GM12878 (cell line): ENCODE results near the gene PRKN. TPM values are rescaled to one million over a fixed set of nuclear protein-coding genes. Genes with fewer than 3 reads are reported as not detected.

Experiments
- ATAC-seq: fragments of 200-7000 bp; cut with Tn5 transposase; 3 replicates; pipeline ENCODE4 v1.9.1; 2020; ENCODE audit warnings: mild to moderate bottlenecking, moderate library complexity
- BruUV-seq: library from RNA; stranded (reverse); fragments of 400-500 nt; replicated peaks from 2 replicates; lab custom pipeline; 2021; lab: Mats Ljungman, UMichigan
- CTCF ChIA-PET: fragments of 300-600 bp; sonication (Branson Sonifier 250); formaldehyde crosslinking; extraction: SDS; loops from one replicate; lab custom pipeline; 2021; ENCODE audit warnings: inconsistent platforms; lab: Yijun Ruan, JAX
- POLR2A ChIA-PET: fragments of 350-600 bp; formaldehyde crosslinking; extraction: SDS; loops from one replicate; lab custom pipeline; 2021; ENCODE audit warnings: inconsistent platforms; lab: Charles Lee
- RAD21 ChIA-PET: fragments of 300-600 bp; sonication (Branson Sonifier 250); formaldehyde crosslinking; loops from one replicate; lab custom pipeline; 2023; ENCODE audit warnings: antibody characterized with exemption; ENCODE audit not compliant: unreplicated experiment; lab: Charles Lee
- SMC1A ChIA-PET: fragments of 300-600 bp; sonication (Branson Sonifier 250); formaldehyde crosslinking; loops from one replicate; lab custom pipeline; 2023; ENCODE audit not compliant: unreplicated experiment, uncharacterized antibody; lab: Charles Lee
- DNase-seq: peaks from one replicate; pipeline ENCODE4 v3.0.0-alpha.2; 2011; ENCODE audit warnings: low read depth, low spot score
- FAIRE-seq: peaks from 3 replicates; lab custom pipeline; 2011; peaks lifted over from hg19 to GRCh38; lab: Jason Lieb, UNC
- H2AFZ ChIP-seq: 2 replicates; pipeline ENCODE4 v1.6.0; 2011; ENCODE audit warnings: low read depth, low read length, control low read depth; ENCODE audit not compliant: control insufficient read depth
- H3K27ac ChIP-seq: 2 replicates; pipeline ENCODE4 v1.5.1; 2011; ENCODE audit warnings: control low read depth; ENCODE audit not compliant: control insufficient read depth, insufficient read depth
- H3K27me3 ChIP-seq, 2 experiments: replicated peaks in 1 of 2; 2 replicates each; pipeline versions ENCODE4 v1.6.0 to v1.6.1; 2011; ENCODE audit warnings: low read length in 1 of 2; ENCODE audit not compliant: control insufficient read depth in 2 of 2, insufficient read depth in 2 of 2
- H3K36me3 ChIP-seq, 2 experiments: 2 replicates each; pipeline ENCODE4 v1.5.1; 2011; ENCODE audit warnings: low read length in 1 of 2; ENCODE audit not compliant: control insufficient read depth in 2 of 2, insufficient read depth in 2 of 2
- H3K4me1 ChIP-seq: 2 replicates; pipeline ENCODE4 v1.6.1; 2011; ENCODE audit warnings: mild to moderate bottlenecking, low read length, moderate library complexity, mixed read lengths; ENCODE audit not compliant: control insufficient read depth, insufficient read depth
- H3K4me2 ChIP-seq: 2 replicates; pipeline ENCODE4 v1.6.0; 2011; ENCODE audit warnings: control low read depth; ENCODE audit not compliant: control insufficient read depth, insufficient read depth
- H3K4me3 ChIP-seq: fragments of 200-600 bp; sonication (generic); 2 replicates; pipeline ENCODE4 v1.5.1; 2016
- H3K79me2 ChIP-seq: 2 replicates; pipeline ENCODE4 v1.6.0; 2011; ENCODE audit warnings: low read length; ENCODE audit not compliant: control insufficient read depth, insufficient read depth
- H3K9ac ChIP-seq: 2 replicates; pipeline ENCODE4 v1.8.0; 2011; ENCODE audit warnings: low read length, control low read depth, mixed read lengths; ENCODE audit not compliant: control insufficient read depth, insufficient read depth
- H3K9me3 ChIP-seq: replicated peaks from 3 replicates; pipeline ENCODE4 v1.5.1; 2011; ENCODE audit warnings: mild to moderate bottlenecking, low read length; ENCODE audit not compliant: control insufficient read depth, insufficient read depth
- H4K20me1 ChIP-seq: 2 replicates; pipeline ENCODE4 v1.6.0; 2011; ENCODE audit not compliant: control insufficient read depth, insufficient read depth
- PAX5 ChIP-seq: IDR thresholded peaks from 2 replicates; pipeline ENCODE4 v1.6.1; 2011; ENCODE audit warnings: low read depth, low read length, borderline replicate concordance
- SMC3 ChIP-seq: IDR thresholded peaks from 2 replicates; pipeline ENCODE4 v1.6.1; 2011; ENCODE audit warnings: low read length, improper control_type of control experiment, borderline replicate concordance
- YBX1 ChIP-seq: fragments of 450-650 bp; IDR thresholded peaks from 2 replicates; pipeline ENCODE4 v1.6.1; 2016; ENCODE audit warnings: antibody characterized with exemption
- WGBS: methylation state at CpG from one replicate; pipeline ENCODE4 v1.1.6; 2016; ENCODE audit warnings: low lambda C conversion rate; ENCODE audit not compliant: insufficient replicate concordance, insufficient coverage; ENCODE audit errors: missing lambda C conversion rate; 5-methylcytosine and 5-hydroxymethylcytosine counted together
- in situ Hi-C: fragments of 300-500 bp; cut with MboI; formaldehyde crosslinking; loops from 9 replicates; pipeline ENCODE4 v1.14.3; 2018; ENCODE audit warnings: mixed read lengths
- intact Hi-C: fragments of 100-400 bp; cut with micrococcal nuclease; formaldehyde crosslinking; loops from one replicate; pipeline ENCODE4 v1.14.2; 2022; ENCODE audit not compliant: unreplicated experiment
- polyA plus RNA-seq, 11 experiments: library from polyadenylated mRNA; depleted of rRNA in 4 of 11; unstranded in 6 of 11; stranded (reverse) in 5 of 11; fragments of >200 nt; fragmentation: Nextera tagmentation in 4 of 11; fragmentation: Illumina TruSeq in 1 of 11; extraction: Ambion mirVana in 4 of 11; extraction: Trizol in 1 of 11; gene quantifications; 1 replicate in 1 of 11; 2 replicates in 10 of 11; pipeline versions ENCODE4 v1.2.1 to v1.2.3, GENCODE V29; 2011 to 2016; ENCODE audit warnings: inconsistent platforms in 2 of 11, missing spikeins in 2 of 11, low read depth in 1 of 11
- total RNA-seq, 4 experiments: library from RNA; depleted of rRNA in 3 of 4; stranded (reverse); fragments of >200 nt in 3 of 4; fragmentation: Illumina TruSeq in 1 of 4; extraction: Trizol in 1 of 4; gene quantifications; 2 replicates each; pipeline versions ENCODE4 v1.2.1 to v1.2.3, GENCODE V29; 2013 to 2021
- TF ChIP-seq, protein P1 (sequence below): IDR thresholded peaks from 2 replicates; pipeline ENCODE4 v1.6.1; 2011; ENCODE audit warnings: low read depth, low read length, improper control_type of control experiment, borderline replicate concordance
- TF ChIP-seq, protein P2 (sequence below): fragments of 450-650 bp; formaldehyde crosslinking; IDR thresholded peaks from 2 replicates; pipeline ENCODE4 v1.5.0; 2022; ENCODE audit warnings: mild to moderate bottlenecking, missing genetic modification characterization

Gene PRKN
- total and polyA plus RNA-seq, 10 of the 15 experiments (the other 5 are each of a cell fraction or from before 2014, with no cell fraction given): 0.06 to 0.09 TPM; not detected in 8

GRCh38 chr6:161636882-161637430 is 1090.6 kb downstream of the PRKN start:
- Histone ChIP-seq H3K9me3 (no peaks in the 10 kb centered on the region; the same call in 1 of the 3 replicates), H3K36me3 (no peaks in the 10 kb centered on the region), H3K4me2 (no peak overlapping the region), H3K27ac (no peak overlapping the region), H3K4me3 (no peak overlapping the region), H3K27me3 (no peaks in the 10 kb centered on the region), H2AFZ (no peak overlapping the region), H3K4me1 (no peaks in the 10 kb centered on the region), H4K20me1 (no peaks in the 10 kb centered on the region), H3K9ac (no peak overlapping the region), H3K79me2 (no peaks in the 10 kb centered on the region)
- POLR2A ChIA-PET: interaction anchor here (0.6 kb wide), 1 partner anchor 1793 kb away, joined by 3 read pairs; no protein-coding TSS in a partner anchor
- WGBS: 45% methylated on average over 6 of the region's 6 CpGs
- intact Hi-C loops: no loop called here
- ATAC-seq: no peak
- no peak for FAIRE-seq
- TF ChIP-seq YBX1 (no peak), PAX5 (no peak), SMC3 (no peak)
- TF ChIP-seq, protein P1, sequence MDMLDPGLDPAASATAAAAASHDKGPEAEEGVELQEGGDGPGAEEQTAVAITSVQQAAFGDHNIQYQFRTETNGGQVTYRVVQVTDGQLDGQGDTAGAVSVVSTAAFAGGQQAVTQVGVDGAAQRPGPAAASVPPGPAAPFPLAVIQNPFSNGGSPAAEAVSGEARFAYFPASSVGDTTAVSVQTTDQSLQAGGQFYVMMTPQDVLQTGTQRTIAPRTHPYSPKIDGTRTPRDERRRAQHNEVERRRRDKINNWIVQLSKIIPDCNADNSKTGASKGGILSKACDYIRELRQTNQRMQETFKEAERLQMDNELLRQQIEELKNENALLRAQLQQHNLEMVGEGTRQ: no peak
- TF ChIP-seq, protein P2, sequence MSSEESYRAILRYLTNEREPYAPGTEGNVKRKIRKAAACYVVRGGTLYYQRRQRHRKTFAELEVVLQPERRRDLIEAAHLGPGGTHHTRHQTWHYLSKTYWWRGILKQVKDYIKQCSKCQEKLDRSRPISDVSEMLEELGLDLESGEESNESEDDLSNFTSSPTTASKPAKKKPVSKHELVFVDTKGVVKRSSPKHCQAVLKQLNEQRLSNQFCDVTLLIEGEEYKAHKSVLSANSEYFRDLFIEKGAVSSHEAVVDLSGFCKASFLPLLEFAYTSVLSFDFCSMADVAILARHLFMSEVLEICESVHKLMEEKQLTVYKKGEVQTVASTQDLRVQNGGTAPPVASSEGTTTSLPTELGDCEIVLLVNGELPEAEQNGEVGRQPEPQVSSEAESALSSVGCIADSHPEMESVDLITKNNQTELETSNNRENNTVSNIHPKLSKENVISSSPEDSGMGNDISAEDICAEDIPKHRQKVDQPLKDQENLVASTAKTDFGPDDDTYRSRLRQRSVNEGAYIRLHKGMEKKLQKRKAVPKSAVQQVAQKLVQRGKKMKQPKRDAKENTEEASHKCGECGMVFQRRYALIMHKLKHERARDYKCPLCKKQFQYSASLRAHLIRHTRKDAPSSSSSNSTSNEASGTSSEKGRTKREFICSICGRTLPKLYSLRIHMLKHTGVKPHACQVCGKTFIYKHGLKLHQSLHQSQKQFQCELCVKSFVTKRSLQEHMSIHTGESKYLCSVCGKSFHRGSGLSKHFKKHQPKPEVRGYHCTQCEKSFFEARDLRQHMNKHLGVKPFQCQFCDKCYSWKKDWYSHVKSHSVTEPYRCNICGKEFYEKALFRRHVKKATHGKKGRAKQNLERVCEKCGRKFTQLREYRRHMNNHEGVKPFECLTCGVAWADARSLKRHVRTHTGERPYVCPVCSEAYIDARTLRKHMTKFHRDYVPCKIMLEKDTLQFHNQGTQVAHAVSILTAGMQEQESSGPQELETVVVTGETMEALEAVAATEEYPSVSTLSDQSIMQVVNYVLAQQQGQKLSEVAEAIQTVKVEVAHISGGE (CRISPR knock-in tag): no peak
- TF ChIP-seq, all 136 proteins: peak for 0
- DNase-seq: no peak
- RAD21 ChIA-PET: no interaction called here
- in situ Hi-C loops: no loop called here
- no TSS peak for BruUV-seq
- CTCF ChIA-PET: no interaction called here
- SMC1A ChIA-PET: no interaction called here
